ENCODE measurements around the gene HDAC6.
"Not testable (repeated sequence)": the region's sequence is repeated elsewhere in the genome, so short reads cannot be mapped to it uniquely, and the experiment has no call there.

Gene HDAC6

GRCh38 chrX:48790477-48790876 lies 11.4 kb upstream of the HDAC6 start:
- DNase-seq: no peak

GRCh38 chrX:48791063-48791820 lies 10.6 kb upstream of the HDAC6 start:
- DNase-seq: no peak

- DNase-seq: no peak
These were observed 9.6 kb upstream of the HDAC6 start for GRCh38 chrX:48792219-48792618.

DNA sequence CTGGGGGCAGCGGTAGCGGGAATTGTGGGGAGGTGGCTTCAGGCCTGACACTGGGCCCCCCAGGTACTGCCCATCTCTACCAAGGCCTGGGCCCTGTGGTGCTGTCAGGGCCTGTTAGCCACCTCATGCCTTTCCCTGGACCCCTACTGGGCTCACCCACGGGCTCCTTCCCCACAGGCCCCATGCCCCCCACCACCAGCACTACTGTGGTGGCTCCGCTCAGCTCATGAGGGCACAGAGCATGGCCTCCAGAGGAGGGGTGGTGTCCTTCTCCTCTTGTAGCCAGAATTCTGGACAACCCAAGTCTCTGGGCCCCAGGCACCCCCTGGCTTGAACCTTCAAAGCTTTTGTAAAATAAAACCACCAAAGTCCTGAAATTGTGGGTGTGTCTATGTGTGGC lies 7.9 kb upstream of the HDAC6 start:
- DNase-seq: no peak

GRCh38 chrX:48794340-48794910 lies 7.4 kb upstream of the HDAC6 start:
- DNase-seq: no peak

DNA sequence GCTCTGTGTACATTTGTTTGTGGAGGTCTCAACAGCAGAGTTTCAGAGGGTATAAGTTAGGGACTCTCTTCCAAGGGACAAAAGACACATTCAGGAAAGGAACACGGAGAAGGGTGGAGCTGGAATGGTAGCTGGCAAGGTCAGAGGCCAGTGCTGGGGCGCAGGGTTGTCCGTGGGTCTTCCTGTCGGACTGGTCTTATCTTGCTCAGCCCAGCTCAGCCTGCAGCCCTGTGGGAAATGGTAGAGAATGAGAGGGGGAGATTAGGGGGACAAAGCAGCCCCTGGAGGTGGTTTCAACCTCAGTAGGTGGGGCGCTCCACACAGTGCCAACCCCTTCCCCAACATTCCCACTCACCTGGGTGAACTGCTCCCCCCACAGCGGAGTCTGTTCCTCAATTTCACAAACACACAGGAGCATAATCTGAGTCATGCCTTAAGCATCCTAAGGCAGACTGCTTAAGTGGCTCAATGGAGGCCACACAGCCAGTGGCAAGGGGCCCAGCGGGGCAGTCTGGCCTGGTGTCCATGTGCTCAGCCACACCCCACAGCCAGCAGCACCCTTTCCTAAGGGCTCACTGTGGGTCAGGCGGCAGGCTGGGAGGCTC lies 6.9 kb upstream of the HDAC6 start:
- DNase-seq: no peak

DNA sequence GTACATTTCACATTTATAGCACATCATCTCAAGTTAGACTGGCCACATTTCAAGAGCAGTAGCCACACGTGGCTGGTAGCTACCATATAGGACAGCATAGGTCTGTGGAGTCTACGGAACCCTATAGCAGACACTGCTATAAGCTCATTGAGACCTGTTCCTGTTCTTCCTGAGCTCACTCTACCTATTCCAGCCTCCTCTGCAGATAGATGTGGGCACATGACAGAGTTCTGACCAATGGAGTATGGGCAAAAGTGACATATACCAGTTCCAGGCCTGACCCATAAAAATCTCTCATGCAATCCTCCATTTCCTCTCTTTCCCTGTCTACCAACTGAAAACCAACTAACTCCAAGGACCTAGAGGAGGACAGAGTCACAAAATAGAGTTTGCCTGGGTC lies 3.5 kb upstream of the HDAC6 start:
- no peak for DNase-seq

DNA sequence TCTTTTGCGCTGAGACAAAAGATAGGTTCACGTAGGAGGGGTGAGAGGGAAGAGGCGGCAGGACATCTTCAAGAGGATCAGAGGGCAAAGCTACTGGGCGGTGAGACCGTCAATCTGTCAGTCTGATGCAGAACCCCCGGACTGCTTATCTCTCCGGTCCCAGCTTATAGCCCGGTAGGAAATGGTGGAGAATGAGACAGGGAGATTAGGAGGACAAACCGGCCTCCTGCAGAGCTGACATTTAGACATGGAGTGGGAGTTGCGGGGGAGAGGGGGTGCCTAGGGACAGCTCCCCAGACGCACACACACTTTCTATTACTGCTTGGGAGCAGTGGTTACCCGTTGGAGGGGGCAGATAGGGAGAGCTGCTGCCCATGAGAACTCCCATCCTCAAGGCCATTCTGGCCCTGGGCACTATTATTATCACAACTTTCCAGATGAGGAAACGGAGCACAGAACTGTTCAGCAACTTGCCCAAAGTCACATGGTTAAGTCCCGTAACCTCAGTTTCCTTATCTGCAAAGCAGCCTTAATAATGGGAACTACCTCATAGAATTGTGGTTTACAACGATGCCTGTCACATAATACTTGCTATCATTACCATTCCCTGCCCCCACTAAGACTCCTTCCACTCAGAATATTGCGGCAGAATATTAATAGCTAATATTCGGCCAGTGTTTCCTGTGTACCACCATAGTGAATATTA lies 1.1 kb upstream of the HDAC6 start:
- no peak for DNase-seq

DNA sequence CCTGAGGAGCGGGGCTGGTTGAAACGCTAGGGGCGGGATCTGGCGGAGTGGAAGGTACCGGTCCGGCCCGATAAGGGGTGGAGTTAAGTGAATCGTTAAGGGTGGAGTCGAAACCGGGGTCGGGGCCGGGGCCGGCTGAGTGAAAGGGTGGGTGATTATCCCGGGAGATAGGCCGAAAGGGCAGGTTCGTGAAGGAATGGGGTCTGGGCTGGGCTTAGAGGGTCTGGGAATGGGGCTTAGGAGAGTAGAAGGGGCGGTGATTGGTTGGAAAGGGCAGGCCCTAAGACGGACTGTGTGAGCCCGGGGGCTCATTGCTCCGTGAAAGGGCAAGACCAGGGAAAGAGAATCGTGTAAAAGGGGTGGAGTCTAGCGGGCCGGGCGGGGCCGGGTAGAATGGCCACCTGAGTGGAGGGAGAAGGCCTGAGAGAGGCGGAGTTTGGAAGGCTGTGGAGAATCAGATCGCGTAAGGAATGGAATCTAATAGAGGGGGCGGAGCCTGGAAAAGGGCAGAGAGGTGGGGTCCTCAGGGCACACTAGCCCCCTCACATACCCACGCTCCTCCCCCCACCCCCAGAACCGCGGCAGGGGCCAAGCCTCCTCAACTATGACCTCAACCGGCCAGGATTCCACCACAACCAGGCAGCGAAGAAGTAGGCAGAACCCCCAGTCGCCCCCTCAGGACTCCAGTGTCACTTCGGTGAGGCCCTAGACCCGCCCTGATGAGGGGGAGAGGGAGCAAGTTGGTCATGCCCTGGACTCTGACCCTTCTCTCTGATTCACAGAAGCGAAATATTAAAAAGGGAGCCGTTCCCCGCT lies 430 bp downstream of the HDAC6 start:
- peak in 2 of 6 experiments; percentile 18 to 58 for DNase-seq

DNA sequence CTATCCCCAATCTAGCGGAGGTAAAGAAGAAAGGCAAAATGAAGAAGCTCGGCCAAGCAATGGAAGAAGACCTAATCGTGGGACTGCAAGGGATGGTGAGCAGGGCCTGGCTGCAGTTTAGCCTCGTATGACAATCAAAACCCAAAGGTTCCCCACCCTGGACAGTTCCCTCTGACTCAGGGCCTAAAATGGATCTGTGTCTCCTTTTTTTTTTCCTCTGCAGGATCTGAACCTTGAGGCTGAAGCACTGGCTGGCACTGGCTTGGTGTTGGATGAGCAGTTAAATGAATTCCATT lies 986 bp downstream of the HDAC6 start:
- no peak for DNase-seq

- DNase-seq: no peak
These were observed 4.2 kb downstream of the HDAC6 start for GRCh38 chrX:48806081-48806480.

- DNase-seq: no peak
These were observed 11.8 kb downstream of the HDAC6 start for GRCh38 chrX:48813644-48814043.

DNA sequence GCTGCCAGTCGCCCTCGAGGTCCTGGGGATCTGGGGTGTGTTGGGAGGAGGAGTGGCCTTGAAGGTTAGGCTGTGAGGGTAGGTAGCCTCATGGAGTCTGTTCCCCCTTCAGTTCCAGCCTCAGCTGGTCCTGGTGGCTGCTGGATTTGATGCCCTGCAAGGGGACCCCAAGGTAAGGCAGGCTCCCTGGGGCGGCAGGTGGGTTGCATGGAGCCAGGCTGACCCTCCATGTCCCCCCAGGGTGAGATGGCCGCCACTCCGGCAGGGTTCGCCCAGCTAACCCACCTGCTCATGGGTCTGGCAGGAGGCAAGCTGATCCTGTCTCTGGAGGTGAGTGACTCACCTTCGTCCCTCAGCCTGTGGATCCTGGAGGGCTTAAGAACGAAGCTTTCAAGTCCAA lies 12.9 kb downstream of the HDAC6 start:
- DNase-seq: no peak

DNA sequence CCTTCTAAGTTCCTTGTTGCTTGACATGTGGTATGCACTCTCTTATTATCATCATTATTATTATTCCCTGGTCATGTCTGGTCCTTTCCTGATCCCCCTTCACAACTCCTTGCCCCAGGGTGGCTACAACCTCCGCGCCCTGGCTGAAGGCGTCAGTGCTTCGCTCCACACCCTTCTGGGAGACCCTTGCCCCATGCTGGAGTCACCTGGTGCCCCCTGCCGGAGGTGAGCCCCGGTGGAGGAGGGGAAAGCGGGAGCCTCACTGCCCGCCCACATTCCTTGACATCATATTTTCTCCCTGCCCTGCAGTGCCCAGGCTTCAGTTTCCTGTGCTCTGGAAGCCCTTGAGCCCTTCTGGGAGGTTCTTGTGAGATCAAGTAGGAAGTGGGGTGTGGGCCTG lies 13.4 kb downstream of the HDAC6 start:
- DNase-seq: no peak

DNA sequence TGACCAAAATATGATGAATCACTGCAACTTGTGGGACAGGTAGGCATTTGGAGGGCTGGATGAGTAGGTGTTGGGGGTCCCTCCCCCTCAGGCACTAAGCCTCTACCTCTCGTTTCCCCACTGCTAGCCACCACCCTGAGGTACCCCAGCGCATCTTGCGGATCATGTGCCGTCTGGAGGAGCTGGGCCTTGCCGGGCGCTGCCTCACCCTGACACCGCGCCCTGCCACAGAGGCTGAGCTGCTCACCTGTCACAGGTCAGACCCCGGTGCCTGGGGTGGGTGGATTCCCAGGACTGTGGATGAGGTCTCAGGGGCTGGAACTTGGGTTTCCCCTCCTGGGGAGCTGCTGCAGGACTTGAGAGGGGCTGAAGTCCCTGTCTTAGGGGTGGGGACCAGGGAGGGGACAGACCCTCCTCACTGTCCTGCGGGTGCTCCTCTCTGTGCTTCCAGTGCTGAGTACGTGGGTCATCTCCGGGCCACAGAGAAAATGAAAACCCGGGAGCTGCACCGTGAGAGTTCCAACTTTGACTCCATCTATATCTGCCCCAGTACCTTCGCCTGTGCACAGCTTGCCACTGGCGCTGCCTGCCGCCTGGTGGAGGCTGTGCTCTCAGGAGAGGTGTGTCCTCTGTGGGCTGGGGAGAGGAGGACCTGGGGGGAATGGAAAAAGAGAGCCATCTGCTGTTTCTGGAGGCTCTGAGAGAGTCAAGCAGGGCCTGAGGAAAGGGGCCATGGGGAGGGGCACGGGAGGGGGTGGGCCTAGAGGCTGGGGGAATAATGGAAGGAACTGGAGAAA lies 14.3 kb downstream of the HDAC6 start:
- no peak for DNase-seq

DNA sequence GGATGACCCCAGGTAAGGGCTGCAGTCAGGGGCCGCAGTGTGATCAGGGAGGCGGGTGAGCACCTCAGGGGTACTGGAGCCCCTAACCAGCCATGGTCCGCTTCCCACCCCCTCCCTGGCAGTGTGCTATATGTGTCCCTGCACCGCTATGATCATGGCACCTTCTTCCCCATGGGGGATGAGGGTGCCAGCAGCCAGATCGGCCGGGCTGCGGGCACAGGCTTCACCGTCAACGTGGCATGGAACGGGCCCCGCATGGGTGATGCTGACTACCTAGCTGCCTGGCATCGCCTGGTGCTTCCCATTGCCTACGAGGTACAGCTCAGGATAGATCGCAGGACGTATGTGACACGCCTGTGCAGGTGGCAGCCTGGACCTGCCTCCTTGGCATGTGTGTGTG lies 16.2 kb downstream of the HDAC6 start:
- DNase-seq: no peak

DNA sequence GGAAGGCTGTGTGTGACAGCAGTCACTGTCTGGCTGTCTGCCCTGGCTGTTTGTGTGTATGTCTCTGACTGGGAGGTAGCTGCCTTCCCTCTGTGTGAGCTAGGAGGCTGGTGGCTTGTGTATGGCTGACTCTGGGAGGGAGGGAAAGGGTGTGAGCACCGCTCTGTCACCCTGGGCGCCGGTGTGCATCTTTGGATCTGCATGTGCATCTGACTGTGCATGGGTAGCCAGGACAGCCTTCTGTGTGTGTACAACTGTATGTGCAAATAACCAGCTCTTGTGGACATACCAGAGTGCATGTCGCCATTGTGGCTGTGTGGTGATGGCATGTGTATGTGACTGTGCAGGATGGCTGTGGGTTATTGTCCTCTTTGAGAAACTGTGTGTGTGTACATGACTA lies 17.0 kb downstream of the HDAC6 start:
- no peak for DNase-seq

- DNase-seq: not testable (repeated sequence)
These were observed 17.5 kb downstream of the HDAC6 start for GRCh38 chrX:48819394-48819793.

- DNase-seq: no peak
These were observed 21.2 kb downstream of the HDAC6 start for GRCh38 chrX:48823053-48823452.

DNA sequence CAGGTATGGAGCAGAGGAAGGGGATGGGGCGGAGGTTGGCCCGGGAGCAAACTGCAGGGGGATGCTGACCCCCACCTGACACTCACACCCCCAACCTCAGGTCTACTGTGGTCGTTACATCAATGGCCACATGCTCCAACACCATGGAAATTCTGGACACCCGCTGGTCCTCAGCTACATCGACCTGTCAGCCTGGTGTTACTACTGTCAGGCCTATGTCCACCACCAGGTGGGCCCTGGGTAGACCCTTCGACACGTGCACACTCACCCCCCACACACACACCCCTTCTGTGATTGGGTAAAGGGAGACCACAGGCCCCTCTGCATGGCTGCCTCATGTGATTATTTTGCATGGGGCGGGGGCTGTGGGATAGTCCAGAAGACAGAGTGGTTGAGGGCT lies 22.2 kb downstream of the HDAC6 start:
- DNase-seq: no peak

GRCh38 chrX:48826135-48826875 lies 24.4 kb downstream of the HDAC6 start, which contains the start of gene ERAS:
TSS of gene ERAS (plus strand) at chrX:48826513. CDS start at chrX:48829124, 2,611 bp downstream.
- peak in 2 of 6 experiments; percentile 4 to 11 for DNase-seq

Data from stimulated activated naive CD4-positive, alpha-beta T cell (primary cell).